GM23338 (cell line): Measurements from ENCODE around the gene ABCG2. TPM values are rescaled to one million over a fixed set of nuclear protein-coding genes. Genes with fewer than 3 reads are reported as not detected.

Source experiments
- ATAC-seq: fragments of 200-7000 bp; cut with Tn5 transposase; 3 replicates; pipeline ENCODE4 v1.9.1; 2020
- DNase-seq: peaks from one replicate; pipeline ENCODE4 v3.0.0-alpha.2; 2015; ENCODE audit warnings: low spot score
- H2AFZ ChIP-seq: fragments of 200-600 bp; sonication (generic); 2 replicates; pipeline ENCODE4 v1.8.0; 2016; ENCODE audit warnings: antibody characterized with exemption, mild to moderate bottlenecking, moderate library complexity
- H3F3A ChIP-seq: fragments of 200-600 bp; sonication (generic); replicated peaks from 2 replicates; pipeline ENCODE4 v1.8.0; 2017; ENCODE audit warnings: antibody characterized with exemption, mixed run types, low read depth
- H3K27ac ChIP-seq: fragments of 200-600 bp; sonication (generic); 2 replicates; pipeline ENCODE4 v1.6.1; 2016; ENCODE audit warnings: low read depth
- H3K27me3 ChIP-seq: fragments of 200-600 bp; sonication (generic); 2 replicates; pipeline ENCODE4 v1.8.0; 2016; ENCODE audit warnings: mild to moderate bottlenecking, mixed run types, moderate library complexity; ENCODE audit not compliant: insufficient read depth
- H3K36me3 ChIP-seq: fragments of 200-600 bp; sonication (generic); 2 replicates; pipeline ENCODE4 v1.8.0; 2016; ENCODE audit warnings: mild to moderate bottlenecking; ENCODE audit not compliant: insufficient read depth
- H3K4me1 ChIP-seq: fragments of 200-600 bp; sonication (generic); 2 replicates; pipeline ENCODE4 v1.8.0; 2016; ENCODE audit warnings: mild to moderate bottlenecking, moderate library complexity; ENCODE audit not compliant: insufficient read depth
- H3K4me2 ChIP-seq: fragments of 200-600 bp; sonication (generic); 2 replicates; pipeline ENCODE4 v1.7.1; 2017; ENCODE audit warnings: mixed run types
- H3K4me3 ChIP-seq: fragments of 200-600 bp; sonication (generic); 2 replicates; pipeline ENCODE4 v1.6.1; 2016; ENCODE audit warnings: mixed run types
- H3K79me2 ChIP-seq: fragments of 200-600 bp; sonication (generic); replicated peaks from 2 replicates; pipeline ENCODE4 v1.8.0; 2017; ENCODE audit warnings: mild to moderate bottlenecking; ENCODE audit not compliant: insufficient read depth
- H3K9me2 ChIP-seq: fragments of 200-600 bp; sonication (generic); 2 replicates; pipeline ENCODE4 v1.8.0; 2017; ENCODE audit not compliant: insufficient read depth
- H4K20me1 ChIP-seq: fragments of 200-600 bp; sonication (generic); replicated peaks from 2 replicates; pipeline ENCODE4 v1.8.0; 2017; ENCODE audit warnings: mild to moderate bottlenecking; ENCODE audit not compliant: insufficient read depth
- H3K27ac Mint-ChIP-seq: 2 replicates; pipeline ENCODE4 v1.8.0; 2020; ENCODE audit warnings: inconsistent platforms, mild to moderate bottlenecking, moderate library complexity, mixed read lengths
- H3K27me3 Mint-ChIP-seq: 3 replicates; pipeline ENCODE4 v1.8.0; 2022; ENCODE audit warnings: low read depth, mild to moderate bottlenecking, moderate library complexity, mixed read lengths, inconsistent platforms; ENCODE audit not compliant: insufficient read depth, poor library complexity
- H3K36me3 Mint-ChIP-seq: 3 replicates; pipeline ENCODE4 v1.8.0; 2021; ENCODE audit warnings: low read depth, mild to moderate bottlenecking, inconsistent platforms, moderate library complexity, mixed read lengths
- H3K4me1 Mint-ChIP-seq: 3 replicates; pipeline ENCODE4 v1.8.0; 2020; ENCODE audit warnings: mild to moderate bottlenecking, inconsistent platforms, mixed read lengths
- H3K4me3 Mint-ChIP-seq: 3 replicates; pipeline ENCODE4 v1.8.0; 2021; ENCODE audit warnings: moderate library complexity, mild to moderate bottlenecking, inconsistent platforms, mixed read lengths
- H3K9me3 Mint-ChIP-seq: 3 replicates; pipeline ENCODE4 v1.8.0; 2020; ENCODE audit warnings: moderate library complexity, mild to moderate bottlenecking, inconsistent platforms, mixed read lengths
- CREB1 ChIP-seq: fragments of 250-450 bp; sonication (Bioruptor Pico); IDR thresholded peaks from 2 replicates; pipeline ENCODE4 v1.5.0; 2020; ENCODE audit warnings: low read depth, mild to moderate bottlenecking, moderate library complexity
- CTCF ChIP-seq, 2 experiments: fragments of 200-600 bp in 1 of 2; sonication (generic) in 1 of 2; conservative IDR thresholded peaks; 2 replicates each; pipeline versions ENCODE4 v1.5.1 to v1.6.1; 2016 to 2017; ENCODE audit warnings: antibody characterized with exemption in 2 of 2, low read depth in 2 of 2, mild to moderate bottlenecking in 2 of 2, moderate library complexity in 1 of 2
- ETS1 ChIP-seq: IDR thresholded peaks from 2 replicates; pipeline ENCODE4 v1.6.1; 2016; ENCODE audit warnings: antibody characterized with exemption
- EZH2 ChIP-seq: fragments of 200-600 bp; sonication (generic); IDR thresholded peaks from one replicate; pipeline ENCODE4 v1.8.0; 2017; ENCODE audit warnings: antibody characterized with exemption, mild to moderate bottlenecking, low read depth; ENCODE audit not compliant: unreplicated experiment
- EZH2phosphoT487 ChIP-seq: fragments of 200-600 bp; sonication (generic); IDR thresholded peaks from one replicate; pipeline ENCODE4 v1.8.1; 2018; ENCODE audit warnings: antibody characterized with exemption; ENCODE audit not compliant: unreplicated experiment
- JUNB ChIP-seq: IDR thresholded peaks from one replicate; pipeline ENCODE4 v1.6.1; 2016; ENCODE audit warnings: antibody characterized with exemption; ENCODE audit not compliant: unreplicated experiment
- NANOG ChIP-seq: IDR thresholded peaks from 2 replicates; pipeline ENCODE4 v1.6.1; 2016; ENCODE audit warnings: antibody characterized with exemption, borderline replicate concordance
- POLR2AphosphoS5 ChIP-seq: IDR thresholded peaks from 2 replicates; pipeline ENCODE4 v1.6.1; 2016; ENCODE audit warnings: antibody characterized with exemption, low read depth
- REST ChIP-seq: IDR thresholded peaks from one replicate; pipeline ENCODE4 v1.6.1; 2018; ENCODE audit warnings: antibody characterized with exemption; ENCODE audit not compliant: unreplicated experiment
- STAT1 ChIP-seq: IDR thresholded peaks from one replicate; pipeline ENCODE4 v1.6.1; 2016; ENCODE audit warnings: antibody characterized with exemption; ENCODE audit not compliant: unreplicated experiment
- ZNF114 ChIP-seq: fragments of 250-450 bp; sonication (Bioruptor Pico); IDR thresholded peaks from 2 replicates; pipeline ENCODE4 v1.5.0; 2020; ENCODE audit warnings: mild to moderate bottlenecking, moderate library complexity
- ZNF331 ChIP-seq: fragments of 250-450 bp; sonication (Bioruptor Pico); IDR thresholded peaks from 2 replicates; pipeline ENCODE4 v1.5.0; 2020; ENCODE audit warnings: low read depth, mild to moderate bottlenecking, moderate library complexity
- polyA plus RNA-seq: library from polyadenylated mRNA; unstranded; fragments of >200 nt; fragmentation: Nextera tagmentation; extraction: Ambion mirVana; gene quantifications from 2 replicates; pipeline ENCODE4 v1.2.1, GENCODE V29; 2016
- total RNA-seq: library from RNA; depleted of rRNA; stranded (reverse); fragments of >200 nt; shearing (Covaris generic); gene quantifications from 2 replicates; pipeline ENCODE4 v1.2.3, GENCODE V29; 2014
- TF ChIP-seq, protein P1 (sequence below): fragments of 250-450 bp; sonication (Bioruptor Pico); IDR thresholded peaks from 2 replicates; pipeline ENCODE4 v1.5.0; 2020; ENCODE audit warnings: mild to moderate bottlenecking, moderate library complexity

The ABCG2 gene
- total and polyA plus RNA-seq, 2 experiments from 2014 or later: 1.5 to 10.6 TPM

DNA sequence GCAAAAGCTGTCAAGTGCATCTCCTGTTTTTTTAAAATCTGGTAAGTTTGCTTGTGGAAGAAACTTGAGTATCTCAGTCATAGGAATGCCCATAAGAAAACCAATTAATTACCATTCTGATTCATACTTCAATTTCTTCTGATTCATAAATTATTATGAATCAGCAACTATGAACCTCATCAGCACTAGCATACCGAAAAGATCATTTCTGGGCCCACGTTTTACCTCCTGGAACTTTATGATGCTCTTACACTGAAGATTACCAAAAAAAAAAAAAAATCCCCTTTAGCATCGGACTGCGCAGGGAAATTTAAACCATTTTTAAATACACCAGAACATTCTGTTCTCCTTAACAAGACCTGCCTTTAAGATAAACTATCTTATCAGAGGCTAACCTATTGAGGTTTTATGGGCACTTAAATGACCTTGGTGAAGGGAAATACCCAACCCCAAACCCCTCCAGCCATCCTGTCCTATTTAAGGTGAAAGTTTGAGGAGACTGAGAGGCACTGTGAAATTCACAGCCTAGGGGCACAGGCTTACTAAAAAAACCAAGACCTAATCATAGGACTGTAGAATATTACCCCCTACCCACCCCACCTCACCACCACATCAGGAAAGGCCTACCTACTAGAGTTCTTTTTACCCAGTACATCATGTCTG, 38.2 kb upstream of the ABCG2 start:
- Histone ChIP-seq H3K36me3 (no peaks in the 10 kb centered on the region), H3K9me2 (no peaks in the 10 kb centered on the region; the same call in 1 of the 2 replicates), H3K79me2 (no peaks in the 10 kb centered on the region), H3K4me3 (no peak overlapping the region), H3K4me2 (peak overlapping the region; percentile 7; the same call in 1 of the 2 replicates), H3K4me1 (peaks cover 27% of the 10 kb centered on the region), H2AFZ (peak overlapping the region; percentile 53; the same call in 1 of the 2 replicates), H3K27me3 (no peaks in the 10 kb centered on the region), H3F3A (no peaks in the 10 kb centered on the region), H4K20me1 (no peaks in the 10 kb centered on the region), H3K27ac (no peak overlapping the region)
- Mint-ChIP-seq H3K27ac (no peak overlapping the region), H3K9me3 (no peaks in the 10 kb centered on the region), H3K4me1 (peaks cover 19% of the 10 kb centered on the region; the same call in 2 of the 3 replicates), H3K27me3 (peaks cover 6% of the 10 kb centered on the region), H3K36me3 (no peaks in the 10 kb centered on the region), H3K4me3 (no peak overlapping the region)
- TF ChIP-seq ZNF331 (CRISPR knock-in tag) (no peak), EZH2phosphoT487 (no peak), ZNF114 (CRISPR knock-in tag) (no peak), ETS1 (no peak), NANOG (no peak), CTCF (conservative IDR thresholded peaks at IDR 0.05; ENCODE audit: low read depth in 2 of 2) (no peak), EZH2 (no peak), STAT1 (no peak), POLR2AphosphoS5 (no peak), CREB1 (CRISPR knock-in tag) (no peak), REST (no peak), JUNB (no peak)
- TF ChIP-seq, protein P1, sequence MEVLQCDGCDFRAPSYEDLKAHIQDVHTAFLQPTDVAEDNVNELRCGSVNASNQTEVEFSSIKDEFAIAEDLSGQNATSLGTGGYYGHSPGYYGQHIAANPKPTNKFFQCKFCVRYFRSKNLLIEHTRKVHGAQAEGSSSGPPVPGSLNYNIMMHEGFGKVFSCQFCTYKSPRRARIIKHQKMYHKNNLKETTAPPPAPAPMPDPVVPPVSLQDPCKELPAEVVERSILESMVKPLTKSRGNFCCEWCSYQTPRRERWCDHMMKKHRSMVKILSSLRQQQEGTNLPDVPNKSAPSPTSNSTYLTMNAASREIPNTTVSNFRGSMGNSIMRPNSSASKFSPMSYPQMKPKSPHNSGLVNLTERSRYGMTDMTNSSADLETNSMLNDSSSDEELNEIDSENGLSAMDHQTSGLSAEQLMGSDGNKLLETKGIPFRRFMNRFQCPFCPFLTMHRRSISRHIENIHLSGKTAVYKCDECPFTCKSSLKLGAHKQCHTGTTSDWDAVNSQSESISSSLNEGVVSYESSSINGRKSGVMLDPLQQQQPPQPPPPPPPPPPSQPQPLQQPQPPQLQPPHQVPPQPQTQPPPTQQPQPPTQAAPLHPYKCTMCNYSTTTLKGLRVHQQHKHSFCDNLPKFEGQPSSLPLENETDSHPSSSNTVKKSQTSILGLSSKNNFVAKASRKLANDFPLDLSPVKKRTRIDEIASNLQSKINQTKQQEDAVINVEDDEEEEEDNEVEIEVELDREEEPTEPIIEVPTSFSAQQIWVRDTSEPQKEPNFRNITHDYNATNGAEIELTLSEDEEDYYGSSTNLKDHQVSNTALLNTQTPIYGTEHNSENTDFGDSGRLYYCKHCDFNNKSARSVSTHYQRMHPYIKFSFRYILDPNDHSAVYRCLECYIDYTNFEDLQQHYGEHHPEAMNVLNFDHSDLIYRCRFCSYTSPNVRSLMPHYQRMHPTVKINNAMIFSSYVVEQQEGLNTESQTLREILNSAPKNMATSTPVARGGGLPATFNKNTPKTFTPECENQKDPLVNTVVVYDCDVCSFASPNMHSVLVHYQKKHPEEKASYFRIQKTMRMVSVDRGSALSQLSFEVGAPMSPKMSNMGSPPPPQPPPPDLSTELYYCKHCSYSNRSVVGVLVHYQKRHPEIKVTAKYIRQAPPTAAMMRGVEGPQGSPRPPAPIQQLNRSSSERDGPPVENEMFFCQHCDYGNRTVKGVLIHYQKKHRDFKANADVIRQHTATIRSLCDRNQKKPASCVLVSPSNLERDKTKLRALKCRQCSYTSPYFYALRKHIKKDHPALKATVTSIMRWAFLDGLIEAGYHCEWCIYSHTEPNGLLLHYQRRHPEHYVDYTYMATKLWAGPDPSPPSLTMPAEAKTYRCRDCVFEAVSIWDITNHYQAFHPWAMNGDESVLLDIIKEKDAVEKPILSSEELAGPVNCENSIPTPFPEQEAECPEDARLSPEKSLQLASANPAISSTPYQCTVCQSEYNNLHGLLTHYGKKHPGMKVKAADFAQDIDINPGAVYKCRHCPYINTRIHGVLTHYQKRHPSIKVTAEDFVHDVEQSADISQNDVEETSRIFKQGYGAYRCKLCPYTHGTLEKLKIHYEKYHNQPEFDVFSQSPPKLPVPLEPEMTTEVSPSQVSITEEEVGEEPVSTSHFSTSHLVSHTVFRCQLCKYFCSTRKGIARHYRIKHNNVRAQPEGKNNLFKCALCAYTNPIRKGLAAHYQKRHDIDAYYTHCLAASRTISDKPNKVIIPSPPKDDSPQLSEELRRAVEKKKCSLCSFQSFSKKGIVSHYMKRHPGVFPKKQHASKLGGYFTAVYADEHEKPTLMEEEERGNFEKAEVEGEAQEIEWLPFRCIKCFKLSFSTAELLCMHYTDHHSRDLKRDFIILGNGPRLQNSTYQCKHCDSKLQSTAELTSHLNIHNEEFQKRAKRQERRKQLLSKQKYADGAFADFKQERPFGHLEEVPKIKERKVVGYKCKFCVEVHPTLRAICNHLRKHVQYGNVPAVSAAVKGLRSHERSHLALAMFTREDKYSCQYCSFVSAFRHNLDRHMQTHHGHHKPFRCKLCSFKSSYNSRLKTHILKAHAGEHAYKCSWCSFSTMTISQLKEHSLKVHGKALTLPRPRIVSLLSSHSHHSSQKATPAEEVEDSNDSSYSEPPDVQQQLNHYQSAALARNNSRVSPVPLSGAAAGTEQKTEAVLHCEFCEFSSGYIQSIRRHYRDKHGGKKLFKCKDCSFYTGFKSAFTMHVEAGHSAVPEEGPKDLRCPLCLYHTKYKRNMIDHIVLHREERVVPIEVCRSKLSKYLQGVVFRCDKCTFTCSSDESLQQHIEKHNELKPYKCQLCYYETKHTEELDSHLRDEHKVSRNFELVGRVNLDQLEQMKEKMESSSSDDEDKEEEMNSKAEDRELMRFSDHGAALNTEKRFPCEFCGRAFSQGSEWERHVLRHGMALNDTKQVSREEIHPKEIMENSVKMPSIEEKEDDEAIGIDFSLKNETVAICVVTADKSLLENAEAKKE: no peak
- DNase-seq: no peak
- ATAC-seq: no peak
